GM12892 (cell line): ENCODE measurements around the gene CEP112.

Experiments used
- POLR2A ChIP-seq: IDR thresholded peaks from 2 replicates; pipeline ENCODE4 v1.6.1; 2011; ENCODE audit warnings: low read depth, low read length, control low read depth
- POLR2AphosphoS5 ChIP-seq: IDR thresholded peaks from 2 replicates; pipeline ENCODE4 v1.6.1; 2011; ENCODE audit warnings: low read depth, low read length, control low read depth

DNA sequence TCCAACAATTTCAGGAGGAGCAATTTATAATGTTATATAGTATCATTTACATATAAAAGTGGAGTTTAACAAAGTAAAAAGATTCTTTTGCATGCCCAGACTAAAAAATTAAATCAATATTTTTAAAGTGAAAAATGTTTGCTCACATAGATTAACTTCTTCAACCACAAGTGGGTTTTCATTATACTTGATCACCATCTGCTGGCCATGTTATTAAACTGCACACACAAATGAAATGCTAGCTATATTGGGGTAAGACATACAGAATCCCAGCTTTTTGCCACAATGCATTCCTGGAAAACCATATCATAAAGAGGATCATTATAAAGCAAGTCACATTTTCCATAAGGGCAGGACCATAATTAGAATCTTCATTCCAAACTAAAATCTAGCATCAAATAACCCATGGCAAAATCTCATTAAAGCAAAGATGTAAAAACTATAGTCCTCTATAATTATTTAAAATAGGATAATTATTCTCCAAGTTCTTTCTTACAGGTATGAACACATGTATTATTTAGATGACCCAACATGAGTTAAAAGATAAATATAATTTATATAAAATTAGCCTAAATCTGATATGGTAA lies 26.3 kb downstream of the CEP112 start:
- no peak for TF ChIP-seq POLR2AphosphoS5
- no peak for TF ChIP-seq POLR2A
